Activated naive CD4-positive, alpha-beta T cell treated with anti-CD3 and anti-CD28 coated beads, Interleukin-2, amount 10 ng/mL, durations not matched to agents 7 days and 5 days (primary cell): ENCODE data around the gene HOXB5.

ENCODE experiments used
- CTCF ChIA-PET: fragments of 350-600 bp; sonication (Branson Sonifier 250); formaldehyde crosslinking; loops from one replicate; lab custom pipeline; 2021; ENCODE audit warnings: antibody characterized with exemption; lab: Charles Lee
- DNase-seq: peaks from one replicate; pipeline ENCODE4 v3.0.0-alpha.2; 2020
- H3K27ac Mint-ChIP-seq: one replicate; pipeline ENCODE4 v1.8.0; 2021; ENCODE audit warnings: mild to moderate bottlenecking, moderate library complexity, mixed read lengths
- H3K27me3 Mint-ChIP-seq: one replicate; pipeline ENCODE4 v1.8.0; 2021; ENCODE audit warnings: mild to moderate bottlenecking, mixed read lengths
- H3K36me3 Mint-ChIP-seq: one replicate; pipeline ENCODE4 v1.8.0; 2021; ENCODE audit warnings: mixed read lengths
- H3K4me1 Mint-ChIP-seq: one replicate; pipeline ENCODE4 v1.8.0; 2021; ENCODE audit warnings: mixed read lengths
- H3K4me3 Mint-ChIP-seq: one replicate; pipeline ENCODE4 v1.8.0; 2021; ENCODE audit warnings: mild to moderate bottlenecking, moderate library complexity, mixed read lengths
- H3K9me3 Mint-ChIP-seq: one replicate; pipeline ENCODE4 v1.8.0; 2021; ENCODE audit warnings: mixed read lengths

HOXB5 gene

GRCh38 chr17:48544349-48545021, 49.1 kb downstream of the HOXB5 start:
- H3K27ac Mint-ChIP-seq = peak overlapping the region; percentile 94
- H3K9me3 Mint-ChIP-seq = no peaks in the 10 kb centered on the region
- peaks cover 78% of the 10 kb centered on the region for H3K27me3 Mint-ChIP-seq
- peak; percentile 66 for DNase-seq
- H3K4me1 Mint-ChIP-seq = peaks cover 74% of the 10 kb centered on the region
- CTCF ChIA-PET = interaction anchor here (0.9 kb wide), 1 partner anchor 52 kb away, joined by 3 read pairs; no protein-coding TSS in a partner anchor
- H3K36me3 Mint-ChIP-seq = peaks cover 24% of the 10 kb centered on the region
- peak overlapping the region; percentile 100 for H3K4me3 Mint-ChIP-seq

GRCh38 chr17:48543854-48544348, 49.7 kb downstream of the HOXB5 start:
- H3K9me3 Mint-ChIP-seq = no peaks in the 10 kb centered on the region
- no peak for DNase-seq
- H3K36me3 Mint-ChIP-seq = peaks cover 24% of the 10 kb centered on the region
- H3K4me1 Mint-ChIP-seq = peaks cover 71% of the 10 kb centered on the region
- CTCF ChIA-PET = interaction anchor here (0.9 kb wide), 1 partner anchor 51 kb away, joined by 3 read pairs; no protein-coding TSS in a partner anchor
- H3K27ac Mint-ChIP-seq = peak overlapping the region; percentile 94
- H3K4me3 Mint-ChIP-seq = peak overlapping the region; percentile 100
- H3K27me3 Mint-ChIP-seq = peaks cover 81% of the 10 kb centered on the region

GRCh38 chr17:48543107-48543853, 50.3 kb downstream of the HOXB5 start:
- CTCF ChIA-PET = interaction anchor here (0.9 kb wide), 1 partner anchor 51 kb away, joined by 3 read pairs; no protein-coding TSS in a partner anchor
- Mint-ChIP-seq H3K36me3 (peaks cover 24% of the 10 kb centered on the region), H3K27me3 (peaks cover 81% of the 10 kb centered on the region), H3K4me1 (peaks cover 66% of the 10 kb centered on the region), H3K27ac (peak overlapping the region; percentile 98), H3K4me3 (peak overlapping the region; percentile 100), H3K9me3 (no peaks in the 10 kb centered on the region)
- peak; percentile 74 for DNase-seq

- H3K36me3 Mint-ChIP-seq = peaks cover 24% of the 10 kb centered on the region
- H3K4me3 Mint-ChIP-seq = peak overlapping the region; percentile 100
- peak overlapping the region; percentile 98 for H3K27ac Mint-ChIP-seq
- H3K4me1 Mint-ChIP-seq = peaks cover 60% of the 10 kb centered on the region
- DNase-seq = no peak
- H3K27me3 Mint-ChIP-seq = peaks cover 77% of the 10 kb centered on the region
- CTCF ChIA-PET = no interaction called here
- H3K9me3 Mint-ChIP-seq = no peaks in the 10 kb centered on the region
Observed at GRCh38 chr17:48542698-48543106, 50.9 kb downstream of the HOXB5 start.

GRCh38 chr17:48542114-48542656, 51.4 kb downstream of the HOXB5 start:
- peak; percentile 38 for DNase-seq
- Mint-ChIP-seq H3K27me3 (peaks cover 78% of the 10 kb centered on the region), H3K9me3 (no peaks in the 10 kb centered on the region), H3K36me3 (peaks cover 24% of the 10 kb centered on the region), H3K27ac (peak overlapping the region; percentile 94), H3K4me1 (peaks cover 55% of the 10 kb centered on the region), H3K4me3 (peak overlapping the region; percentile 100)
- CTCF ChIA-PET = interaction anchor here (1.0 to 2.6 kb wide), 2 partner anchors 50 to 51 kb away, joined by 3 to 13 read pairs; no protein-coding TSS in a partner anchor

GRCh38 chr17:48541577-48542113, 51.9 kb downstream of the HOXB5 start:
- Mint-ChIP-seq H3K4me1 (peaks cover 50% of the 10 kb centered on the region), H3K27ac (peak overlapping the region; percentile 94), H3K27me3 (peaks cover 75% of the 10 kb centered on the region), H3K4me3 (peak overlapping the region; percentile 100), H3K36me3 (peaks cover 24% of the 10 kb centered on the region), H3K9me3 (no peaks in the 10 kb centered on the region)
- peak; percentile 59 for DNase-seq
- CTCF ChIA-PET = interaction anchor here (1.0 to 2.6 kb wide), 2 partner anchors 49 to 52 kb away, joined by 3 to 13 read pairs; no protein-coding TSS in a partner anchor
